ENCODE results near the gene DDX21.
"Not testable (repeated sequence)": the region's sequence is repeated elsewhere in the genome, so short reads cannot be mapped to it uniquely, and the experiment has no call there.

The DDX21 gene

DNA sequence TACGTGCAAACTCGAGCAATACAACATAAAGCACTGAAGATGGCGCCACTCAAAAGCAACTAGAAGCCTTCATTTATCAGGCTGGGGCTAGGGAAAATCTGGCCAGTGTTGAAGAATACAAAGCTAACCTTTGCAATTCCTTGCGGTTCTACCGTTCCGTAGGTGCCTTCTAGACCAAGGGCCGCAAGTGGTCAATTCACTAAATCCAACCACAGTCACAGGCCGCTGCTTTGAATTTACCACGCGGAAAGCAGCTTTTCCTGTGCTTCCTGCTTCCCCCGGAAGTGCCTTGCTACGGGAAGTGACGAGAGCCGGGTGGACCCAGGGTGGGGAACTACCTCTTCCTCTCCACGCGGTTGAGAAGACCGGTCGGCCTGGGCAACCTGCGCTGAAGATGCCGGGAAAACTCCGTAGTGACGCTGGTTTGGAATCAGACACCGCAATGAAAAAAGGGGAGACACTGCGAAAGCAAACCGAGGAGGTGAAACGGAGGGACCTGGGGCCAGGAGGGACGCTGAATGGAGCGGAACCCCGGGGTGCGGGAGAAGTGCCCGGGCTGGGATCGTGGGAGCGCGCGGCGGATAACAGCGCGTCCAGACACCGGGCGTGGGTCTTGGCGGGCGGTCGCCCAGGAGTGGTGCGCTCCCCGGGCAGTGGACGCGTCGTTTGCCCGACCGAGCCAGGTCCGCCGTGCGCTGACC lies at the start of gene DDX21:
Gene DDX21, plus strand, starts transcription at position 339 of the 701 bp plus-strand sequence. Its CDS starts 56 bp downstream, at position 395.
- DNase-seq (ENCODE audit: low read depth): peak; percentile 83

DNA sequence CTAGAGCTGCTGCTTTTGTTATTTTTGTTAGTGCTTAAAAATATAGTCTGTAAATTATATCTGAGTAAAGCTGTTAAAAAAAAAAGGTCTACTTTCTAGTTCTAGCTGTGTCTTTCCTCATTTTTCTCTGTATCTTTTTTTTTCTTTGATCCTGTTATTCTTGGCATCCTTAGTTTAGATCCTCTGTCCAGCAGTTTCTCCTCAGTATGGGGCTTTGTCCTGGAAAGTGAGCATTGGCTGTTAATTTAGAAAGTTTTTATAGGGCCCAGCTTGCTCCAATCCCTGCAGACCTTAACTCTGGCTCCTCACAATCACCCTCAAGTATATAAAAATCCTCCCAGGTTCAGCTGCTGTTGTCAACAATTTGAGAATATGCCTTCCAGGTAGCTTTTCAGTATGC lies 31.4 kb upstream of the DDX21 start:
- DNase-seq (ENCODE audit: low read depth): no peak

DNA sequence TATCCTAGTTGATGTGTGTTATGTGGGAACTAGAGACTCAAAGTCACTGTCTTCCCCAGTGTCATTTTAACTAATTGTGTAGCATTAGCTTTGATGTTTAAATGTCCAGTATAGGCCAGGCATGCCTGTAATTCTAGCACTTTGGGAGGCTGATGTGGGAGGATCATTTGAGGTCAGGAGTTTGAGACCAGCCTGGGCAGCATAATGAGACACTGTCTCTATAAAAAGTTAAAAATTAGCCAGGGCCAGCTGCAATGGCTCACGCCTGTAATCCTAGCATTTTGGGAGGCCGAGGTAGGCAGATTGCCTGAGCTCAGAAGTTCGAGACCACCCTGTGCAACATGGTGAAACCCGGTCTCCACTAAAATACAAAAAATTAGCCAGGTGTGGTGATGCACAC lies 30.5 kb upstream of the DDX21 start:
- no peak for DNase-seq (ENCODE audit: low read depth)

DNA sequence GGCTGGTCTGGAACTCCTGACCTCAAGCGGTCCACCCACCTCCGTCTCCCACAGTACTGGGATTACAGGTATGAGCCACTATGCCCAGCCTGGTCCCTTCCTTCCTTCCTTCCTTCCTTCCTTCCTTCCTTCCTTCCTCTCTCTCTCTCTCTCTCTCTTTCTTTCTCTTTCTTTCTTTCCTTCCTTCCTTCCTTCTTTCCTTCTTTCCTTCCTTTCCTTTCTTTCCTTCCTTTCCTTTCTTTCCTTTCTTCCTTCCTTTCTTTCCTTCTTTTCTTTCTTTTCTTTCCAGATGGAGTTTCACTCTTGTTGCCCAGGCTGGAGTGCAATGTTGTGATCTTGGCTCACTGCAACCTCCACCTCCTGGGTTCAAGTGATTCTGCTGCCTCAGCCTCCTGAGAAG lies 26.8 kb upstream of the DDX21 start:
- DNase-seq (ENCODE audit: low read depth): not testable (repeated sequence)

DNA sequence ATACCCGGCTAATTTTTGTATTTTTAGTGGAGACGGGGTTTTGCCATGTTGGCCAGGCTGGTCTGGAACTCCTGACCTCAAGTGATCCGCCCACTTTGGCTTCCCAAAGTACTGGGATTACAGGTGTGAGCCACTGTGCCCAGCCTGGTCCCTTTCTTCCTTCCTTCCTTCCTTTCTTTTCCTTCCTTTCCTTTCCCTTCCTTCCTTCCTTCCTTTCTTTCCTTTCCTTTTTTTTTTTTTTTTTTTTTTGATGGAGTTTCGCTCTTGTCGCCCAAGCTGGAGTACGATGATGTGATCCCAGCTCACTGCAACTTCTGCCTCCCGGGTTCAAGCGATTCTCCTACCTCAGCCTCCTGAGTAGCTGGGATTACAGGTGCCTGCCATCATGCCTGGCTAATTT lies 26.1 kb upstream of the DDX21 start:
- DNase-seq (ENCODE audit: low read depth): not testable (repeated sequence)

DNA sequence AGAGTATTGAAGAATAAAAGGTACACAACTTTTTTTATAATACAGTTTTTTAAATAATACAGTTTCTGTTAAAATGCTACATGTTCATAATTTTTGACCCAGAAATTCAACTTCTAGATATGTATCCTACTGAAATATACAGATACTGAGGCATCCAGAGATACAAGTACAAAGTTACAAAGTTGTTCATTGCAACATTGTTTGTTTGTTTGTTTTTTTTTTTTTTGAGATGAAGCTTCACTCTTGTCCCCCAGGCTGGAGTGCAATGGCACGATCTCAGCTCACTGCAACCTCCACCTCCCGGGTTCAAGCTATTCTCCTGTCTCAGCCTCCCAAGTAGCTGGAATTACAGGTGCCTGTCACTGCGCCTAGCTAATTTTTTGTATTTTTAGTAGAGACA lies 23.1 kb upstream of the DDX21 start:
- not testable (repeated sequence) for DNase-seq (ENCODE audit: low read depth)

DNA sequence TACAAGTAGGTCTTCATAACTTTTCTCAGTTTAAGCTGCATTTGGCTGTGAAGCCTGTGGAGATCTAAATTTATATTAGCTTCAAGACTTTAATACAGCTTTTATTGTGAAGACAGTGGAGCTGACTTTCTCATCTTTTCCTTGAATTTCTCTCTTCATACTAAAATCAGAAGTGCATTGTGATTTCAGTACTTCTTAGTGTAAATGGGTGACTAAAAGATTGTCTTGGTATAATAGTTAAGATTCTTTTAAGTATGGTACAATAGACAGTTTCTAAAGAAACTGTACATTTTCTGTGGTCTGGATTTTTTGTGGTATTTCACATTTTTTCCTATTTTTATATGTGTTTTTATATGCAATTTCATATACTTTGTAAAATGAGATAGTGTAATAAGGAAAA lies 21.0 kb upstream of the DDX21 start:
- DNase-seq (ENCODE audit: low read depth): no peak

DNA sequence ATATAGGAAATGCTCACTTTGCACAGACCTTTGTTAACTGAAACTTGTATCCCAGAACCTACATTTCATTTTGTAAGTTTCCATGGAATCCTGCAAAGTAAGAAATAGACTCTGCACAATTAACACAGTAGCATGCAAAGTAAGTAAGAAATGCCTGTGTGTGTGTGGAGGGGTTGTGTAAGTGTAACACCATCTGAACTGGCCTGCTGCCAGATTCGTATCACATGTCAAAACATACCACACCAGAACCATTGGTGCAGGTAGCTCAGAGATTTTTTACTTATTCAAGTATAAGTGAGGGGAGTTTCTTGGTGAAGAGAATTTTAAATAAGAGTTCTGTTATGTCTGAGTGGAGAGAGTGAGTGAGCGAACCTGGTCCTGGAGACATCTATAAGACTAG lies 17.9 kb upstream of the DDX21 start:
- no peak for DNase-seq (ENCODE audit: low read depth)

DNA sequence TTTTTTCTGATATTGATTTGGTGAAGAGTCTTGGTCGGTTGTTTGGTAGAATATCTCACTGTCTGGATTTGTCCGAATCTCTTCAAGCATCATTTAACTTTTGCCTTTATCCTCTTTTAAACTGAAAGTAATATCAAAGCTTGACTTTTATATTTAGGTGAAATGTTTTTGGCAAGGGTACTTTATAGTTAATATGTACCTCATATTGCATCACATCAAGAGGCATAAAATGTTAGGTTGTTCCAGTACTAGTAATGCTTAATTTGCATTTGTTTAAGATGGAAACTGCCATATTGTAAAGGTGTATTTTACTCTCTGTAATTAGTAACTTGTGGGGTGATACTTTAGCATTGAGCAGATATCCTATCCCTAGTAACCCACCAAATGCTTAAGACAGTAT lies 17.1 kb upstream of the DDX21 start:
- no peak for DNase-seq (ENCODE audit: low read depth)

DNA sequence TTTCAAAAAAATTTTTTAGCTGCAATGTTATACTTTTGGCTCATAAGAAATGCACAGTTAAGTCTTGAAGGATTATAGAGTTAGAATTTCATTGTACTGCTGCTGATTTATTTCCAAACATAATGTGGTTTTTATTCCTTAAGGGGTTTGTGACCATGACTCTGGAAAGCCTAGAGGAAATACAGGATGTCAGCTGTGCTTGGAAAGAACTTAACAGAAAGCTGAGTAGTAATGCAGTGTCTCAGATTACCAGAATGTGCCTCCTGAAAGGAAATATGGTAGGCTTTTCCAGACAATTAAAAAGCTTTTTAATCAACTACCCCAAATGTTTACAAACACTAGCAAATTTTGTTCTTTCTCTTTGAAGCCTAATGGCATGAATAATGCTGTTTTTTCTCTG lies 15.1 kb upstream of the DDX21 start:
- DNase-seq (ENCODE audit: low read depth): not testable (repeated sequence)

DNA sequence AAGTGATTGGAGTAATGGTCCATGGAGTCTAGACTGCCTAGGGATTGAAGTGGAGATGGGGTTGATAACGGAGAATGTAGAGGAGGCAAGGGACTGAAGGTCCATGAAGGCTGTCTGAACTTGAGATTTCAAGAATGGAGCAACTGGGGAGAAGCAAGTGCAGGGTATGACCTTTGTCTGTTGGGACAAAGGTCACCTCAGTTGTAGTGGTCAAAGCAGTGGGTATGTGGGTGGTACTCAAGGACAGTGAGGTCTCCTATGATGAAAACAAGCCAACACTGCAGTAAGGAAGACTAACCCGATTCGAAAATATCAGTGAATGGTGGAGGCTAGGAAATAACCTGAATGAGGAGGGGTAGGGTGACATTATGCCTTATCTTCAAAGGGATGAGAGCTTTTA lies 5.4 kb upstream of the DDX21 start:
- no peak for DNase-seq (ENCODE audit: low read depth)

DNA sequence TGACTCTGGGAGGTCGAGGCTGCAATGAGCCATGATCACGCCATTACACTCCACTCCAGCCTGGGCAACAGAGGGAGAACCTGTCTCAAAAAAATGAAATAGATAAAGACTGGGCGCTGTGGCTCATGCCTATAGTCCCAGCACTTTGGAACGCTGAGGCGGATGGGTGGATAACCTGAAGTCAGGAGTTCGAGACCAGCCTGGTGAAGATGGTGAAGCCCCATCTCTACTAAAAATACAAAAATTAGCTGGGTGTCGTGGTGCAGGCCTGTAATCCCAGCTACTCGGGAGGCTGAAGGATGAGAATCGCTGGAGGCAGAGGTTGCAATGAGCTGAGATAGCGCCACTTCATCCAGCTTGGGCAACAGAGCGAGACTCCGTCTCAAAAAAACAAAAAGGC lies 1.1 kb upstream of the DDX21 start:
- DNase-seq (ENCODE audit: low read depth): no peak

DNA sequence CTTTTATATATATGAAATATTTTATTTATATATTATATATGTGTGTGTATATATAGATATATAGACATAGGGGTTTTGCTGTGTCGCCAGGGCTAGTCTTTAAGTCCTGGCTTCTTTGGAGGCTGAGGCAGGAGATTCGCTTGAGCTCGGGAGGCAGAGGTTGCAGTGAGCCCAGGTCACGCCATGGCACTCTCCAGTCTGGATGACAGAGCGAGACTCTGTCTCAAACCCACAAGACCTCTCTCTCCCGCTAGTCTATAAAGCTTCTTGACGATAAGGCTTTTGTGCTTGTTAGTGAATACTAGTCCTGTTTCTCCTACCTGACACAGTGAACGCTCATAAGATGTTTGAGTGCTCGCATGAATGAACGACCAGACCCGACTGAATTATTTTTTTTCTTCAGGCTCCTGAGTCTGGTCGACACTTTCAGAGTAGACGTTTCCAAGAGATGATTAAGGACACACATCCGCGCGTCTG lies 577 bp upstream of the DDX21 start:
- no peak for DNase-seq (ENCODE audit: low read depth)

DNA sequence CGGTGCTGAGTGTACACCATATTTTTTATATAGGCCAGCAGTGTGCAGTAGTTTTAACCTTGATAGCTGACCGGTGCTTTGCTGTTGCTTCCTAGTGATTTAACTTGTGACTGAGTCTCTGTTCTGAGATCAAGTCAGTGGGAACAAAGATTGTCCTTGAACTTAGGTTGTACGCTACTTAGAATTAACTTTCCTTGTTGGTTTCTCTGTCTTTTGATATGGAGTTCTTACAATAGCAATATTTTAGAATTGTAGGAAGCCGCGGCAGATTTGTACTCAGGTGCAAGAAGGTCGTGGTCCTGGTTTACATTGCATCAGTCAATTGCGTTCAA lies 1.3 kb downstream of the DDX21 start:
- DNase-seq (ENCODE audit: low read depth): no peak

DNA sequence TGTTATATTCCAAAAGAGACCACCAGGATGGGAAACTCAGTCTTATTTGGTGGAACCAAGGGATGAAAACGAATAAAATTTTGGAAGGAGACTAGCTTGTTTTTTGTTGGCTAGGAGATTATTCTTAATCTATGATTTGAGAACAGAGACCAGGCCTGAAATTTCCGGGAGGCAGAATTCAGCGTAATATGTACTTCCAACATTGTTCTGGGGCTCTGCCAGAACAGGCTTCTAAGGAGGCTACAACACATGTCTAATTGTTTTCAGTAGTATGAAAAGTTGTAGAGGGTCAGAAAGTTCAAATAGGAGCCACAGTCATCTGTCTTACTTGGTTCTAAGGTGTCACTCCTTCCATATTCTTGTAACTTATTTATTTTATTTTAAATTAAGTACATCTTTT lies 1.7 kb downstream of the DDX21 start:
- DNase-seq (ENCODE audit: low read depth): no peak

DNA sequence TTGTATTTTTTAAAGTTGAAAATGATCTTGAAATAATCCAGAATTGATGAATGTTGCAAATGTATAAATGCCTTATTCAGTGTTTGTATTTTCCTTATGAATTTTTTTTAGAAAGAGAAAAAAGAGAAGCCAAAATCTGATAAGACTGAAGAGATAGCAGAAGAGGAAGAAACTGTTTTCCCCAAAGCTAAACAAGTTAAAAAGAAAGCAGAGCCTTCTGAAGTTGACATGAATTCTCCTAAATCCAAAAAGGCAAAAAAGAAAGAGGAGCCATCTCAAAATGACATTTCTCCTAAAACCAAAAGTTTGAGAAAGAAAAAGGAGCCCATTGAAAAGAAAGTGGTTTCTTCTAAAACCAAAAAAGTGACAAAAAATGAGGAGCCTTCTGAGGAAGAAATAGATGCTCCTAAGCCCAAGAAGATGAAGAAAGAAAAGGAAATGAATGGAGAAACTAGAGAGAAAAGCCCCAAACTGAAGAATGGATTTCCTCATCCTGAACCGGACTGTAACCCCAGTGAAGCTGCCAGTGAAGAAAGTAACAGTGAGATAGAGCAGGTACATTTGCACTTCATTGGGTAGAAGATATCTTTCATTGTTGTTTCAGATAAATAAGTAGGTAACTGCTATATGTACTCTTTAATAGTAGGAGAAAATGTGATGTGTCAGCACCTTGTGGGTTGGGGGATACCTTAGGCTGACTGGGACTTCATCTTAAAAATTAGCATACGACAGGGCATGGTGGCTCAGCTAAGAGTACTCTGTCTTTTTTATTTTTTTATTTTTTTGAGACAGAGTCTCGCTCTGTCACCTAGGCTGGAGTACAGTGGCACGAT lies 3.9 kb downstream of the DDX21 start:
- no peak for DNase-seq (ENCODE audit: low read depth)

DNA sequence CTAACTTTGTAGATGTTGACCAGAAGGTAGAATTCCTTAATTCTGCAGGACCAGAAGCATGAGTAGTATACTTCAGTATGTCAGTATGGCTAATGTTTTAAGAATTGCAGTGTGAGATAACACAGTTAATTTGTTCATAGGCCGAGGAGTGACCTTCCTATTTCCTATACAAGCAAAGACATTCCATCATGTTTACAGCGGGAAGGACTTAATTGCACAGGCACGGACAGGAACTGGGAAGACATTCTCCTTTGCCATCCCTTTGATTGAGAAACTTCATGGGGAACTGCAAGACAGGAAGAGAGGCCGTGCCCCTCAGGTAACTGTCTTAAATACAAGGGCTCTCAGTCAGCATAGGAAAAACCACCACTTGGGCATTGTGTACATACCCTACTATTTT lies 7.2 kb downstream of the DDX21 start:
- no peak for DNase-seq (ENCODE audit: low read depth)

DNA sequence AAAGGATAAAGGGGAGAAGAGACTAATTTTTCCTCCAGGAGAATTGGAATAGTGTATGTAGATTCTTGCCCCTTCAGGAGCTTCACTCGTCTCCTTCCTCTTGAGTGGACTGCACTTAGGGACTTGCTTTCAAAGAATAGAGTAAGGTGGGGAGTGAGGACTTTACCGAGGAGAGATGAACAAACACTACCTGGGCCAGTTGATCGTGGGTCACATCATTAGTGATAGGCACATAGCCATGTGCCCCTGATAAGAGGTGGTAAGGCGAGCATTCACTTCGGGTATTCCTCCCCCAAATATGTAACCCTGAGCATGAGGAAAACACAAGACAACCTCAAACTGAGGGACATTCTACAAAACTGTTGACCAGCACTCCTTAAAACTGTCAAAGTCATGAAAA lies 18.0 kb downstream of the DDX21 start:
- DNase-seq (ENCODE audit: low read depth): no peak

DNA sequence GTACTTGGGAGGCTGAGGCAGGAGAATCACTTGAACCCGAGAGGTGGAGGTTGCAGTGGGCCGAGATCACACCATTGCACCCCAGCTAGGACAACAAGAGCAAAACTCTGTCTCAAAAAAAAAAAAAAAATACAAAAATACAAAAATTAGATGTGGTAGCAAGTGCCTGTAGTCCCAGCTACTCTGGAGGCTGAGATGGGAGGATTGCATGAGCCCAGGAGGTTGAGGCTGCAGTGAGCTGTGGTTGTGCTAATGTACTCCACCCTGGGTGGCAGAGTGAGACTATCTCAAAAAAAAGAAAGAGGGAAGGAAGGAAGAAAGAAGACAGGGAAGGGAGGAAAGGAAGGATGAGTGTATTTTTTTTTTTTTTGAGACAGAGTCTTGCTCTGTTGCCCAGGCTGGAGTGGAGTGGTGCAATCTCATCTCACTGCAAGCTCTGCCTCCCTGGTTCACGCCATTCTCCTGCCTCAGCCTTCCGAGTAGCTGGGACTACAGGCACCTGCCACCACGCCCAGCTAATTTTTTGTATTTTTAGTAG lies 20.0 kb downstream of the DDX21 start:
- DNase-seq (ENCODE audit: low read depth): not testable (repeated sequence)

DNA sequence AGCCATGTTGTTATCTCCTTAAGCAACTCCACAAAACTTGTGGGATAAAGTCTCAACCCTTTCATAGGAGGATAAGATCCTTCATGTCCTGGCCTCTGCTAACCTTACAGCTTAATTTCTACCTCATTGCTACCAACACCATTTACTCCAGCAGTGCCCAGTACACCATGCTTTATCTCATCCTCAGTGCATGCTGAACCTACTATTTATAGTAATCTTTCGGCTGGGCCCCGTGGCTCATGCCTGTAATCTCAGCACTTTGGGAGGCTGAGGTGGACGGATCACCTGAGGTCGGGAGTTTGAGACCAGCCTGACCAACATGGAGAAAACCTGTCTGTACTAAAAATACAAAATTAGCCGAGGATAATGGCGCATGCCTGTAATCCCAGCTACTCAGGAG lies 23.8 kb downstream of the DDX21 start:
- not testable (repeated sequence) for DNase-seq (ENCODE audit: low read depth)

DNA sequence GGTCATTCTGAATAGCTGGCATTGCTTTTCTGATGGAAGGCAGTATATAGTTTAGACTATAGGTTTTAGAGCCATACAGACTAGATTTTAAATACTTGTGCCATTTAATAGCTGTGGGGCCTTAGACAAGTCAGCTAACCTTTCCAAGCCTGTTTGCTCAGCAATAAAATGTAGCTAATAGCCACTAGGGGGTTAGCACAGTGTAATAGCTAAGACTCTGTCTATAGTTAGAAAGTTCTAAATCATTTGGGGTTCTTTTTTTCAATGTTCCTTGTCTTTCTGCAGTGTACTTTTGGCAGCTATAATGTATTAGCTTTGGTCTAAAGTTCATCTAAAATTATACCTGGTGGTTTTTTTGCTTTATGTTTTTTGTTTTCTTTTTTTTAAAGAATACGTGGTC lies 25.1 kb downstream of the DDX21 start:
- DNase-seq (ENCODE audit: low read depth): no peak

DNA sequence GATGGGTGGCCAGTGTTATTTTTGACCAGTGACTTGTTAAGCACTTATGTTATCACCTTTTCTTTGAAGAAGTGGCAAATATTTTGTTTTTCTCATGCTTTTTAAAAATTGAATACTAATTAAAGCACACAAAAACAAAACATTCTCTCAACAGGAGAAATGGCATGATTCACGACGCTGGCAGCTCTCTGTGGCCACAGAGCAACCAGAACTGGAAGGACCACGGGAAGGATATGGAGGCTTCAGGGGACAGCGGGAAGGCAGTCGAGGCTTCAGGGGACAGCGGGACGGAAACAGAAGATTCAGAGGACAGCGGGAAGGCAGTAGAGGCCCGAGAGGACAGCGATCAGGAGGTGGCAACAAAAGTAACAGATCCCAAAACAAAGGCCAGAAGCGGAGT lies 26.4 kb downstream of the DDX21 start:
- no peak for DNase-seq (ENCODE audit: low read depth)

DNA sequence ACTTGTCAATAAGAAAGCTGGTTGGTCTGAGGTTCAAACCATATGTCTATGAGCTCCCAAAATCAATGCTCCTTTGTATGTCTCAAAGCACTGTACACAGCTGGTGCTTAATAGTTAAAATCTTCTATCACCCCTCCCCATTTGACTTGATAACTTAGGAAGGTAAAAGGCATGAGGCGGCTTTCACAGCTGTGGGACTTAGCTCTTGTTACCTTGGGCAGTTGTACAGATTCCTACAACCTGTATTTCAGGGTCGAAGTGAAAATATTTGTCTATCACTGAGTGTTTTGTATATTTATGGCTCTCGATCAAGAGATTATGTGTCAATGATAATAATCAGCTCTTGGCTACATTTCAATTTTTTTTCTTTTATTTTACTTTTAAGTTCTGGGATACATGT lies 31.6 kb downstream of the DDX21 start:
- no peak for DNase-seq (ENCODE audit: low read depth)

Measured in HS-5 (cell line).